HL-60/S4 treated with phorbol 12-myristate 13-acetate at 8.2 ng/mL for 4 days and 3 days (cell line): Measurements from ENCODE around the gene MRPL58.
"Not testable (repeated sequence)": the region's sequence is repeated elsewhere in the genome, so short reads cannot be mapped to it uniquely, and the experiment has no call there.

Experiments used
- in situ Hi-C: fragments of 300-500 bp; cut with MboI; formaldehyde crosslinking; loops from 2 replicates; pipeline ENCODE4 v1.15.0; 2022; ENCODE audit warnings: low sequenced_read_pairs

Gene MRPL58

DNA sequence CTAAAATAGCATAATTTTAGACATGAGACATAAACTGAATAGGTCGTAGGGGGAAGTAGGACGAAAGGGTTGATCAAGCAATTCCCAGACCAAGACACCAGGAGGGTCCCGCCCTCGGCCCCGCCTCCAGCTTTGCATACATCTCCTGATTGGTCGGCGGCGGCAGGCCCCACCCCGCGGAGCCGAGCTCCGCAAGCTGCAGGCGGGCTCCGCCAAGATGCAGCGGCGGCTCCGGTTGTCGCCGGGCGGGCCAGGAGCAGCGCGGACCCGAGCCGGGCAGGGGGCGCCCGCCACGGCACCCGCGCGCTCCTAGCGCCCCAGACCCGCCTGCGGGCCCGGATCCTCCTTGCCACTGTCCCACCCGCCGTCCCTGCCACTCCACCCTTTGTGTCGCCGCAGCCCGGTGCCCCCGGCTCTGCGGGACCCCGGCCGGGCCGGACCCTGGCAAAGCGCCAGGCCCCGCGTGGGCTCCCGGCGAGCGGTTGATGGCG lies 25.0 kb upstream of the MRPL58 start, which contains the start of gene CDR2L:
CDR2L (plus strand) TSS at position 215 of the 491 bp plus-strand sequence. CDS start 412 bp downstream, outside the sequence.
- in situ Hi-C loops = no loop called here

DNA sequence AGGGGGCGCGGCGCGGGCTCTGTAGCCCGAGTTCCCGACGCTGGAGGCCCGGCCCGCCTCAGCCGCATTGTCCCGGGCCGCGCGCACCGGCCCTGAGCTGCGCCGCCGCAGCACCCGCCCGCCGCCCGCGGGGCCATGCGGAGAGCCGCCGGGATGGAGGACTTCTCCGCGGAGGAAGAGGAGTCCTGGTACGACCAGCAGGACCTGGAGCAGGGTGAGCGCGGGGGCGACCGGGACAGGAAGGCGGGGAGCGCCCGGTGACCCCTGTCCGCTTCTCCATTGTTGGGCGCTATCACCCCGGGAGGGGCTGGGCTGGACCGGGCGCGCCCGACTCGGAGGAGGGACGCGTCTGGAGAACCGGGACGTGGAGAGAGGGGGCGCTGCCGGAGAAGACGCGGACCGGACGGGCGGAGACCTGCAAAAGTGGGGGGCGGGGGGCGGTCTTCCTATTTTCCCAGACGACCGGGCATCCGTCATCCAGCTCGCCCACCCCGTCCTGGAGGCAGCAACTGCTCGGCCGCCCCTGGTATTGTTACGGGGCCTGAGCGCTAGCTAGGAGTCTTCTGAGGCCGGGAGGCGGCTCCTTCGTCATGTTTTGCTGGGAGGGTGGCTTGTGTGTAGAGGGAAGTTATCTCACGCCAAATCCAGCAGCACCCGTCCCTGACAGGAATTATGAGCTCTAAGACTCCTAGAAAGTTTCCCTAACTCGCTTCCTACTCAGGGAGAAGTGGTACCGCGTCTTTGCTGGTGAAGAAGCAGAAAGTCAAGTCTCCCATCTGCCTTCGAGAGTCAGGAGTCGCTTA lies 24.4 kb upstream of the MRPL58 start:
- in situ Hi-C loops = no loop called here

DNA sequence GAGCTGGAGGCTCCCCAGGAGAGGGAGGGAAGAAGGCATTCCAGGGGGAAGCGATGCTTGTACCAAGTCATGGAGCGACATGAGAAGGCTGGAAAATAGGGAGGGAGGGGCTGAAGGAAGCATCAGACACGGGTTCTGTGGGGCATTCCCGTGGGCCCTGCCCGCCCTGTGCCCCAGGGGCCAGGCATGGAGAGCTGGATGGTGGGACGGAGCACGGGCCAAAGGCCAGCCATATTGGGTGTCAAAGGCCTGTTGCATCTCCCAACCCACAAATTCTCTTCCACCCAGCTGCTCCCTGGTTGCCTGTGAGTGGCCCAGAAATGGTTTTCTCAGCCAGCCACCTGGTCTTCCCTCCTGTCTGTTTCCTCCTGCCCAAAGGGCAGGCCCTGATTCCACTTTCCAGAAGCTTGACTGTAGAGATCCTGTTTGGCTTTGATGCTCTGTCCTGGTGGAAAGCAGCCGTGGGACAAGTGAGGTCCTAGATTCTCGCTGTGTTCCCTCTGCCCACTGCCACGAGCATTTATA lies 21.8 kb upstream of the MRPL58 start:
- in situ Hi-C loops = no loop called here

DNA sequence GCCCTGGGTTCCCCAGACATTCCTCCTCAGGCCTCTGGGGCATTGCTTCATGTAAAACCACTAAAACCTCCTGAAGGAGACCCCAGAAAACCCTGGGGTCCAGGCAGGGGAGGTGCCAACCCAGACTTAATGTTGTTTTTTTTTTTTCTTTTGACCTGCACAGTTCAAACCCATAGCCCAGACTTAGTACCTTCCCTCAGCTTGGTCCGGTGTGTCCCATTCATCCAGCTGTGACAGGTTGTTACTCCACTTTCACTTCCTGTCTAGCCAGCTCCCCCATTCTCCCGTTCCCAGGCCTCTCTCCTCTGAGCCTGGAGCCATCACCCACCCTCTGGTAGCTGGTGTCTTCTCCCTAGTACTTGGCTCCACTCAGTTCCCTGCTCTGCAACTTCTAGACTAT lies 20.2 kb upstream of the MRPL58 start:
- in situ Hi-C loops = no loop called here

DNA sequence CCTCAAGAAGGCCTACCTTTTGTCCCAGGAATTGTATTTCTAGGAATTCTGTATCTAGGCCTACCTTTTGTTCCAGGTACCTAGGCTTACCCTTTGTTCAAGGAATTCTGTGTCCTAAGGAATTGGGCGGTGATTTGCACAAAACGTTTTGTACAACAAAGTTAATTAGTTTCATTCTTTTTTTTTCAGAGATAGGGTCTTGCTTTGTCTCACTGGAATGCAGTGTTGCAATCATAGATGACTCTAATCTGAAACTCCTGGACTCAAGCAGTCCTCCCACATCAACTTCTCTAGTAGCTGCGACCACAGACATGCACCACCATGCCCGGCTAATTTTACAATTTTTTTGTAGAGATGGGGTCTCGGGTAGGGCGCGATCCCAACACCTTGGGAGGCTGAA lies 18.0 kb upstream of the MRPL58 start:
- in situ Hi-C loops = no loop called here

GRCh38 chr17:74995847-74996246 lies 16.6 kb upstream of the MRPL58 start:
- in situ Hi-C loops = no loop called here

GRCh38 chr17:74998783-74999182 lies 13.7 kb upstream of the MRPL58 start:
- in situ Hi-C loops = no loop called here

GRCh38 chr17:74999523-74999922 lies 12.9 kb upstream of the MRPL58 start:
- in situ Hi-C loops = no loop called here

DNA sequence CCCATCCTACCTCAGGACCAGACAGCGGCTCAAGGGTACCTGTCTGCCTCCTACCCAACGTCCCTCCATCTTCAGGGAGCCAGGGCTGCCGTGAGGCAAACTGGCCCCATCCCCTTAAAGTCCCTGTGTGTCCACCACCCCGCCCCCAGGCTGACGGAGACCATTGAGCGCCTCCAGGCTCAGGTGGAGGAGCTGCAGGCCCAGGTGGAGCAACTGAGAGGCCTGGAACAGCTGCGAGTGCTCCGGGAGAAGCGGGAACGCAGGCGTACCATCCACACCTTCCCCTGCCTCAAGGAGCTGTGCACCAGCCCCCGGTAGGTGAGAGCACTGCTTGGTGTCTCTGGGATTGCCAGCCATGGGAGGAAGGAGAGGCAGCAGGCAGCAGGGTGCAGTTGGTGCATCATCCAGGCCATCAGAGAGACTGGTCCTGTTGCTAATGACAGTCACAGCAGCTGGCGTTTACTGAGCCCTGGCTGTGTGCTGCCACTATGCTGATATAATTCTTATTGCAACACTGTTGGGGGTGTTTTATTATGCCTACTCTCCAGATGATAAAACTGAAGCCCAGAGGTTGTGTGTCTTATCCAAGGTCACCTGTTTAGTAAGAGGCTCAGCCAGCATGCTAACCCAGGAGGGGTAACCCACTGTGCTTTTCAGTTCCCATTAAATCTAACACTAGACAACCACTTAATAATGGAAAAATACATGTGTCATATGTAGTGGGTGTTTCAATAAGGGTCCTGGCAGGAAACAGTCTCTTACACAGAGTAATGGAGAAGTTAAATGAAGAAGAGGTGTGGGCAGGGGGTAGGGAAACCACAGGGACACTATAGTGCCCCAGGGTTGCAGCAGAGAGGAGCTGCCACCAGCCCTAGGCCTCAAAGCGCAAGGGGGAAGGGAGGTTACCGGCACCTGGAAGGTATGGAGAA lies 10.3 kb upstream of the MRPL58 start:
- in situ Hi-C loops = no loop called here

GRCh38 chr17:75003070-75003956 lies 9.2 kb upstream of the MRPL58 start:
- in situ Hi-C loops = no loop called here

GRCh38 chr17:75003957-75004355 lies 8.5 kb upstream of the MRPL58 start:
- in situ Hi-C loops = no loop called here

GRCh38 chr17:75004371-75004770 lies 8.1 kb upstream of the MRPL58 start:
- in situ Hi-C loops = no loop called here

- in situ Hi-C loops = no loop called here
Observed at GRCh38 chr17:75005291-75005690, 7.2 kb upstream of the MRPL58 start.

DNA sequence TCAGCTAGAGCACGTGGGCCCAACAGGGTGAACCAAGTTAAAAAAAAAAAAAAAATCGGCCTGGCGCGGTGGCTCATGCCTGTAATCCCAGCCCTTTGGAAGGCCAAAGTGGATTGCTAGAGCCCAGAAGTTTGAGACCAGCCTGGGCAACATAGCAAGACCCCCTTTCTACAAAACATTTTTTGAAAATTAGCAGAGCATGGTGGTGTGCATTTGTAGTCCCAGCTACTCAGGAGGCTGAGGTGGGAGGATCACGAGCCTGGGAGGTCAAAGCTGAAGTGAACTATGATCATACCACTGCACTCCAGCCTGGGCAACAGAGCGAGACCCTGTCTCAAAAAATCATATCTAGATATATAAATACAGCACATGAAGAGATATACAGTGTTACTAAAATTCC lies 6.4 kb upstream of the MRPL58 start:
- in situ Hi-C loops = not testable (repeated sequence)

- in situ Hi-C loops = no loop called here
Observed at GRCh38 chr17:75006653-75007052, 5.8 kb upstream of the MRPL58 start.

DNA sequence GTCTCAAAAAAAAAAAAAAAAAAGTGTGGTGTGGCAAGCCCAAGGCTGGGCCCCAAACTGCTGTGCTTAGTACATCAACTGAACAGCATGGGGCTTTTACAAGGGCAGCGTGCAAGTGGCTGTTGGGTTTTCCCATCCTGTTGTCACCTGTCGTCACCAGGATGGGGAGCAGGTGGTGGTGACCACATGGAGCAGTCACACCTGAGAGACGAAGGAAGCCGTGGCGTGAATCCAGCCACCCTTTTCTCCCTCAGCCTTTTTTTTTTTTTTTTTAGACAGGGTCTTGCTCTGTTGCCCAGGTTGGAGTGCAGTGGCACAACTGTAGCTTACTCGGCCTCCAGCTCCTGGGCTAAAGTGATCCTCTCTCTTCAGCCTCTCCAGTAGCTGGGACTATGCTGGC lies 4.1 kb upstream of the MRPL58 start:
- in situ Hi-C loops = no loop called here

GRCh38 chr17:75009139-75009724 lies 3.2 kb upstream of the MRPL58 start:
- in situ Hi-C loops = no loop called here

- in situ Hi-C loops = no loop called here
Observed at GRCh38 chr17:75010683-75011400, 1.6 kb upstream of the MRPL58 start.

DNA sequence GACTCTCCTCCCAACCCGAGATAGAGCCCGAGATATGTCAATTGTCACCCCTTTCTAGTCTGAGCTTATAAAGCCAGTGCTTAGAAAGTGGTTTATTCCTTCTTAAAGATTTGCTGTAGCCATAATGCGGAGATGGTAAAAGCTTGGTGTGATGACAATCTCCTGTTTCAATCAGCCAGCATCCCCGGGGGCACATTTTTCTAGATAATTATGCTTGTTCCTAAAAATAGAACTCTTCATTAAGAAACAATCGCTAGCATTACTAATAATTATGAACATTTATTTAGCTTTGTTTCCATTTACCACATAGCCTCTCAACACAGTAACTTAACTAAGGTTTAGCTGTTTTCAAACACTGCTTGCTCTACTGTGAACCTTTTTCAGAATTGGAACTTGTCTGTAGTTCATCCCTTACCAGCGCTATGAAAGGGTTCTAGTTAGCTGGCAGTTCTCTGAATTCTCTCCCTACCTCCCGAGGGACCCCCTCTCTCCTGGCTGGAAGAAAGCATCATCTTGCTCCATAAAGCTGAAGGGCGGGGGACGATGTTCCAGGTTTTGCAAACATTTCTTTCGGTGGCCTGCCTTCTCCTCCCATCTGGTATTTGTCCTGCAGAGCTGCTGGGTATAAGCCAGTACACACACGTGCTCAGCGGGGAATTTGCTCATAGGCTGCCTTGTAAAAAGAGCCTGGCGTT lies 922 bp upstream of the MRPL58 start:
- in situ Hi-C loops = no loop called here
